ENCODE measurements around the gene SNRK. TPM values are rescaled to one million over a fixed set of nuclear protein-coding genes. Genes with fewer than 3 reads are reported as not detected.

The SNRK gene
- total RNA-seq, 1 donor from 2014 or later: 26.1 TPM

DNA sequence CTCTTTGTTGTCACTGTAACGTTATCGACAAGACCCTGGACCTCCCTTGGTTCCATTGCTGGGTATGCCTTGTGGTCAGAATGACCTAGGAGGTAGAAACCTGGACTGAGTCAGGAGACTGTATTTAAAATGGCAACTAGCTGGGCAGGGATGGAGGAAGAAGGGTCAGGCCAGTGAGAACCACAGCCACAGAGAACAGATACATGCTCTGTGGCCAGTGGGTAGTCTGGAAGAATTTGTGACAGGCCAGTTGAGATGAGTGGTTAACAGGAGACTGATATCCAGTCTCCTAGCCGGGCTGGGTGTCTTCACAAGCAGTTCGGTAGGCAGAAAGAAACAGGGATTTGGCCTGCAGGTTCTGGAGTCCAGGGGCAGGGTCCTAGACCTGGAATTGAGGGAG lies 58.9 kb downstream of the SNRK start:
- Histone ChIP-seq H3K4me3 (no peak overlapping the region), H3K4me2 (no peak overlapping the region), H3K9ac (no peak overlapping the region), H3K36me3 (peaks cover under 1% of the 10 kb centered on the region), H3K27me3 (no peaks in the 10 kb centered on the region), H2AFZ (replicated peaks) (no peak overlapping the region), H3K27ac (no peak overlapping the region), H4K20me1 (ENCODE audit: low read depth) (peaks cover 11% of the 10 kb centered on the region), H3K4me1 (no peaks in the 10 kb centered on the region), H3F3A (ENCODE audit: low read depth) (no peaks in the 10 kb centered on the region), H3K79me2 (ENCODE audit: low read depth) (no peaks in the 10 kb centered on the region), H3K9me3 (ENCODE audit: low read depth) (no peaks in the 10 kb centered on the region)
- Mint-ChIP-seq H3K9me3 (peaks cover under 1% of the 10 kb centered on the region), H3K27me3 (ENCODE audit: insufficient read depth, low read depth) (no peaks in the 10 kb centered on the region), H3K4me3 (no peak overlapping the region), H3K36me3 (peaks cover 53% of the 10 kb centered on the region), H3K4me1 (peaks cover 4% of the 10 kb centered on the region), H3K27ac (no peak overlapping the region)
- no peak for DNase-seq (ENCODE audit: low spot score)
- TF ChIP-seq EZH2 (IDR thresholded peaks at IDR 0.05) (no peak), EZH2phosphoT487 (IDR thresholded peaks at IDR 0.05) (no peak)
- TF ChIP-seq, protein P1, sequence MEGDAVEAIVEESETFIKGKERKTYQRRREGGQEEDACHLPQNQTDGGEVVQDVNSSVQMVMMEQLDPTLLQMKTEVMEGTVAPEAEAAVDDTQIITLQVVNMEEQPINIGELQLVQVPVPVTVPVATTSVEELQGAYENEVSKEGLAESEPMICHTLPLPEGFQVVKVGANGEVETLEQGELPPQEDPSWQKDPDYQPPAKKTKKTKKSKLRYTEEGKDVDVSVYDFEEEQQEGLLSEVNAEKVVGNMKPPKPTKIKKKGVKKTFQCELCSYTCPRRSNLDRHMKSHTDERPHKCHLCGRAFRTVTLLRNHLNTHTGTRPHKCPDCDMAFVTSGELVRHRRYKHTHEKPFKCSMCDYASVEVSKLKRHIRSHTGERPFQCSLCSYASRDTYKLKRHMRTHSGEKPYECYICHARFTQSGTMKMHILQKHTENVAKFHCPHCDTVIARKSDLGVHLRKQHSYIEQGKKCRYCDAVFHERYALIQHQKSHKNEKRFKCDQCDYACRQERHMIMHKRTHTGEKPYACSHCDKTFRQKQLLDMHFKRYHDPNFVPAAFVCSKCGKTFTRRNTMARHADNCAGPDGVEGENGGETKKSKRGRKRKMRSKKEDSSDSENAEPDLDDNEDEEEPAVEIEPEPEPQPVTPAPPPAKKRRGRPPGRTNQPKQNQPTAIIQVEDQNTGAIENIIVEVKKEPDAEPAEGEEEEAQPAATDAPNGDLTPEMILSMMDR (IDR thresholded peaks at IDR 0.05): no peak

DNA sequence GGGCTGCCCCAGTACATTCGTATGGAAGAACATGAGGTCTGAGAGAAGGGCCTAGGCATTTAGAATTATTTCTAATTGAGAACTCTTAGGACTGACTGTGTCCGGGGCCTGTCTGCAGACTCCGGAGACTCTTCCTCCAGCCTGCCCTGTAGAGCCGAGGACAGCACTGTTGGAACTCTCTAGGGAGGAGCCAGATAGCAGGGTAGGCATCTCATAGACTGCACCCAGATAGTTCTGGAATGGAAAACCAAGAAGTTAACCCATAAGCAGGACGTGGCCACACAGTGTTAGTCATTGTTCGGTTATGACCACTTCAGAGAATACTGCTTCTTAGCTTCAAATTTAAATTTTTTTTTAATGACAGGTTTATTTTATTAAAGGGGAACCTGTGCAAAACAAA lies 59.5 kb downstream of the SNRK start:
- TF ChIP-seq EZH2phosphoT487 (IDR thresholded peaks at IDR 0.05) (no peak), EZH2 (IDR thresholded peaks at IDR 0.05) (no peak)
- TF ChIP-seq, protein P1 (IDR thresholded peaks at IDR 0.05): no peak
- Histone ChIP-seq H3F3A (ENCODE audit: low read depth) (no peaks in the 10 kb centered on the region), H3K4me3 (no peak overlapping the region), H4K20me1 (ENCODE audit: low read depth) (peaks cover 11% of the 10 kb centered on the region), H3K27ac (no peak overlapping the region), H3K4me1 (no peaks in the 10 kb centered on the region), H3K4me2 (no peak overlapping the region), H3K36me3 (no peaks in the 10 kb centered on the region), H3K79me2 (ENCODE audit: low read depth) (no peaks in the 10 kb centered on the region), H3K9me3 (ENCODE audit: low read depth) (no peaks in the 10 kb centered on the region), H3K9ac (no peak overlapping the region), H3K27me3 (no peaks in the 10 kb centered on the region), H2AFZ (replicated peaks) (no peak overlapping the region)
- Mint-ChIP-seq H3K9me3 (no peaks in the 10 kb centered on the region), H3K27me3 (ENCODE audit: insufficient read depth, low read depth) (no peaks in the 10 kb centered on the region), H3K4me3 (no peak overlapping the region), H3K4me1 (peaks cover 4% of the 10 kb centered on the region), H3K27ac (no peak overlapping the region), H3K36me3 (peaks cover 47% of the 10 kb centered on the region)
- DNase-seq (ENCODE audit: low spot score): no peak

DNA sequence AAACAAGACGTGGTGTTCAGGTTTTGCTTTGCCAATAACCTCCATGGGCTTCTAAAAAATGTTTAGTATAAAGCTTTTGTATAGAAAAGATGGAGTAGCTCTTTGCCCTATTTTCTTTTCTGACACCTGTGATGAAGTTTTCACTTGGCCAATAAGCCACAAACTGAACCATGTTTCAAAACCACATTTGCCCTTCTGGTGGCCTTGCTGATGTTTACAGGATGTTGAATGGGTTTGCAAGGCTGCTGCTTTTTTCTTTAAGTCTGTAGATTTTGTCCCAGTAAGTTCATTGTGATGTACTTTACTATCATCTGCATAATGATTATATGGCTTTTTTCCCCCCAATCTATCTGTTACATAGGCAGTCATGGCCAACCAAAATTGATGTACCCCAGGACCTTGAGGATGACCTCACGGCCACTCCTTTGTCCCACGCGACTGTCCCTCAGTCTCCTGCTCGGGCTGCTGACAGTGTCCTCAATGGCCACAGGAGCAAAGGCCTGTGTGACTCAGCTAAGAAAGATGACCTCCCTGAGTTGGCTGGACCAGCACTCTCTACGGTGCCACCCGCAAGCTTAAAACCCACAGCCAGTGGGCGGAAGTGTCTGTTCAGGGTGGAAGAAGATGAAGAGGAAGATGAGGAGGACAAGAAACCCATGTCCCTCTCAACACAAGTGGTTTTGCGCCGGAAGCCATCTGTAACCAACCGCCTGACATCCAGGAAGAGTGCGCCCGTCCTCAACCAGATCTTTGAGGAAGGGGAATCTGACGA lies 60.8 kb downstream of the SNRK start:
- peaks cover 3% of the 10 kb centered on the region for H3K9me3 Mint-ChIP-seq
- TF ChIP-seq EZH2phosphoT487 (IDR thresholded peaks at IDR 0.05) (no peak), EZH2 (IDR thresholded peaks at IDR 0.05) (no peak)
- TF ChIP-seq, protein P1 (IDR thresholded peaks at IDR 0.05): no peak
- Histone ChIP-seq H3K9me3 (ENCODE audit: low read depth) (no peaks in the 10 kb centered on the region), H3K4me1 (no peaks in the 10 kb centered on the region), H3K27ac (no peak overlapping the region), H4K20me1 (ENCODE audit: low read depth) (peaks cover 11% of the 10 kb centered on the region), H3K4me3 (no peak overlapping the region), H3K27me3 (no peaks in the 10 kb centered on the region), H3F3A (ENCODE audit: low read depth) (no peaks in the 10 kb centered on the region), H3K9ac (no peak overlapping the region), H2AFZ (replicated peaks) (no peak overlapping the region), H3K79me2 (ENCODE audit: low read depth) (no peaks in the 10 kb centered on the region), H3K36me3 (no peaks in the 10 kb centered on the region), H3K4me2 (no peak overlapping the region)
- no peak overlapping the region for H3K4me3 Mint-ChIP-seq
- H3K36me3 Mint-ChIP-seq: peaks cover 58% of the 10 kb centered on the region
- no peaks in the 10 kb centered on the region for H3K27me3 Mint-ChIP-seq (ENCODE audit: insufficient read depth, low read depth)
- H3K27ac Mint-ChIP-seq: no peak overlapping the region
- peaks cover 4% of the 10 kb centered on the region for H3K4me1 Mint-ChIP-seq
- DNase-seq (ENCODE audit: low spot score): no peak

Data from neural progenitor cell (in vitro differentiated cells).